Psoas muscle (tissue), 8 donors: ENCODE data around the gene EYA2. TPM values are rescaled to one million over a fixed set of nuclear protein-coding genes. Genes with fewer than 3 reads are reported as not detected.

ENCODE experiments used
- ATAC-seq, 4 donors: fragments of 200-7000 bp; cut with Tn5 transposase; one replicate each; pipeline ENCODE4 v1.9.1; 2020; ENCODE audit warnings: moderate library complexity in 3 of 4, mild to moderate bottlenecking in 2 of 4
- DNase-seq, 2 donors: peaks; one replicate each; pipeline ENCODE4 v3.0.0-alpha.2; 2020
- H3K27ac ChIP-seq: fragments of 200-600 bp; one replicate; pipeline ENCODE4 v1.8.0; 2022
- H3K27me3 ChIP-seq, 3 donors: fragments of 200-600 bp in 1 of 3; one replicate each; pipeline versions ENCODE4 v1.6.1 to v1.8.0; 2013 to 2022; ENCODE audit warnings: low read length in 2 of 3, mild to moderate bottlenecking in 2 of 3, moderate library complexity in 1 of 3; ENCODE audit not compliant: insufficient read depth in 3 of 3
- H3K36me3 ChIP-seq, 2 donors: fragments of 200-600 bp in 1 of 2; one replicate each; pipeline versions ENCODE4 v1.6.1 to v1.8.0; 2013 to 2022; ENCODE audit warnings: low read depth in 1 of 2, mild to moderate bottlenecking in 1 of 2, moderate library complexity in 1 of 2; ENCODE audit not compliant: insufficient read depth in 1 of 2
- H3K4me1 ChIP-seq: fragments of 200-600 bp; one replicate; pipeline ENCODE4 v1.8.0; 2022
- H3K4me3 ChIP-seq: fragments of 200-600 bp; one replicate; pipeline ENCODE4 v1.8.0; 2022; ENCODE audit warnings: mild to moderate bottlenecking
- H3K9me3 ChIP-seq: fragments of 200-600 bp; one replicate; pipeline ENCODE4 v1.8.0; 2022
- WGBS, 3 donors: extraction: QIAGEN DNeasy Blood & Tissue Kit; methylation state at CpG; one replicate each; pipeline versions ENCODE4 v1.1.6 to v1.1.7; 2013; 5-methylcytosine and 5-hydroxymethylcytosine counted together
- intact Hi-C, 2 donors: fragments of 100-400 bp; cut with DNase I; formaldehyde crosslinking; loops; one replicate each; pipeline versions ENCODE4 v1.11.0 to v1.14.2; 2022
- polyA plus RNA-seq, 3 donors: library from polyadenylated mRNA; stranded (reverse); fragments of 200-250 nt; gene quantifications; one replicate each; pipeline ENCODE4 v1.2.3, GENCODE V29; 2013
- total RNA-seq, 4 donors: library from RNA; stranded (reverse); fragmentation: NEBNext Ultra II Directional in 2 of 4; extraction: Animal tissue kit (Norgen Biotek cat#: 25700) in 2 of 4; gene quantifications; one replicate each; pipeline versions ENCODE4 v1.2.1 to v1.2.4, GENCODE V29; 2021 to 2023
- TF ChIP-seq, protein P1 (sequence below): fragments of 200-600 bp; IDR thresholded peaks from one replicate; pipeline ENCODE4 v1.8.0; 2022; ENCODE audit warnings: antibody characterized with exemption
- donor health status: healthy with polysubstance abuse.
- donor health status: DM: no; HTN: no; CAD: no; lungs with moderate emphysema.
- donor health status: Bipolar disorder and iron deficiency.
- donor health status: healthy.
- donor health status: DM: yes; HTN: yes; CAD: no.
- donor health status: DM: no; HTN: no; CAD: no.
- donor health status: DM: no; HTN: no; CAD: no.
- donor health status: DM: yes; HTN: yes; CAD: no.

The EYA2 gene
- total and polyA plus RNA-seq, 7 donors: 0.72 to 4.0 (median 2.0) TPM

DNA sequence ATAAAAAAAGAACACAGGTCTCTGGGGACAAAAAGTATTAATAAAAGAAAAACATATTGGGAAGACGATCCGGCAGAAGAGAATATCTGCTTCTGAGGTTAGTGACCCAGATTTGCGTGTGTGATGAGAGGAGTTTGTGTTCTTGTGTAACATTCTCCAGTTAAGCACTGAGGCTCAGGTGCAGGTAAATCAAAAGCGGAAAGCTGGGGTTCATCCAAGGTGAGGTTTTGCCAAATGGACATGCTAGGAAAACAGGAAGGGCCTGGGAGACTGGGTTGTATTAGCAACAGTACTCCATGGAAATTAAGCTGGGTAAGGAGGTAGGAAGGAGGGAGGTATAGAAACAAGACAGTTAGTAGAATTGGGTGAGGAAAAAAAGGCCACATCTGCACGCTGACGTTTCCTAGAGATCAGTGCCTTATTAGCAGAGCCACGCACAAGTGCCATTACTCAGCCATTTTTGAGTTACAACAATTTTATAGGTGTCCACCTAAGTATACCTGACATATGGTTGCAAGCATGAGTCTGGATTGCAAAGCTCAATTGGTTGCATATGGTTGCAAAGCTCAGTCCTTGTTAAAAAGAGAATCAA lies 322.3 kb downstream of the EYA2 start:
- Histone ChIP-seq H3K4me3 (no peak overlapping the region), H3K9me3 (no peaks in the 10 kb centered on the region), H3K4me1 (no peaks in the 10 kb centered on the region), H3K27me3 (no peaks in the 10 kb centered on the region), H3K36me3 (peaks cover 5 to 98% of the 10 kb centered on the region in 2 donors), H3K27ac (no peak overlapping the region)
- intact Hi-C loops: no loop called here
- TF ChIP-seq, protein P1, sequence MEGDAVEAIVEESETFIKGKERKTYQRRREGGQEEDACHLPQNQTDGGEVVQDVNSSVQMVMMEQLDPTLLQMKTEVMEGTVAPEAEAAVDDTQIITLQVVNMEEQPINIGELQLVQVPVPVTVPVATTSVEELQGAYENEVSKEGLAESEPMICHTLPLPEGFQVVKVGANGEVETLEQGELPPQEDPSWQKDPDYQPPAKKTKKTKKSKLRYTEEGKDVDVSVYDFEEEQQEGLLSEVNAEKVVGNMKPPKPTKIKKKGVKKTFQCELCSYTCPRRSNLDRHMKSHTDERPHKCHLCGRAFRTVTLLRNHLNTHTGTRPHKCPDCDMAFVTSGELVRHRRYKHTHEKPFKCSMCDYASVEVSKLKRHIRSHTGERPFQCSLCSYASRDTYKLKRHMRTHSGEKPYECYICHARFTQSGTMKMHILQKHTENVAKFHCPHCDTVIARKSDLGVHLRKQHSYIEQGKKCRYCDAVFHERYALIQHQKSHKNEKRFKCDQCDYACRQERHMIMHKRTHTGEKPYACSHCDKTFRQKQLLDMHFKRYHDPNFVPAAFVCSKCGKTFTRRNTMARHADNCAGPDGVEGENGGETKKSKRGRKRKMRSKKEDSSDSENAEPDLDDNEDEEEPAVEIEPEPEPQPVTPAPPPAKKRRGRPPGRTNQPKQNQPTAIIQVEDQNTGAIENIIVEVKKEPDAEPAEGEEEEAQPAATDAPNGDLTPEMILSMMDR: no peak
- WGBS, 3 donors: 79 to 84% (median 79%) methylated on average over 7 of the region's 7 CpGs
- ATAC-seq (no peak), DNase-seq (no peak)

DNA sequence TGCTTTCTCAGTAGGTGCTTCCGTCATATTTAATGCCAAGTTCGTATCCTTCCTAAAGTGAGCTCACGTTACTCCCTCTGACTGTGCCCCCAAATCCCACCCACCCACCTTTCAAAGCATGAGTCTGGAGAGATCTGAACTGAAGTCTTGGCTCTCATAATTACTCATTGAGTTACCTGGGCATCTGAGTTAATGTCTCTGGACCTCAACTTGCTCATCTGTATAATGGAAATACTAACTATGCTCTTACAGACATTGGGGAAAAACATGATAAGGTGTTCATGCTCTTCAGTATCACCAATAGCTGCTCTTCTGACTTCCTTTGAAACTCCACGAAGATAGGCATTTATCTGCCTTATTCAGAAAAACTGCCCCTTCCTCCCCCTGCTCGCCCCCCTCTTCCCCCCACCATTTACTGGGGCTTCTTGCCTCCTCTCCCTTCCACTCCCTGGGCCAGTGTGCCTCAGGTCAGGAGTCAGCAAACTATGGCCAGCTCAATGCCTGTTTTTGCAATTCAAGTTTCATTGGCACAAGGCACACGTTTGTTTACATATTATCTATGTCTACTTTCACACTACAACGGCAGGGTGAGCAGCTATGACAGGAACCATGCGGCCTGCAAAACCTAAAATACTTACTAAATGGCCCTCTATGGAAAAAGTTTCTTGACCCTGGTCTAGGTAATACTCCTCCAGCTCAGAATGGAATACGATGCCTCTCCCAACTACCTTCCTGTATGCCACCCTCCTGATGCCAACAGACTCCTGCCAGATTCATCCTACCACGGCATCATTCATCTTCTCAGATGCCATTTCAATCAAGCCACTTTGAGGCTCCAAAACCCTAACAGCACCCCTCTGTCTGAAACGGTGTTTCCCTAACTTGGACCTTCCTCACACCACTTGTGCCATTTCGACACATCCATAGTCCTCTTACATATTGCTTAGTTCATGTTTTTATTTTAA lies 323.1 kb downstream of the EYA2 start:
- H3K4me1 ChIP-seq: no peaks in the 10 kb centered on the region
- WGBS, 3 donors: 71 to 83% (median 76%) methylated on average over 12 of the region's 12 CpGs
- H3K4me3 ChIP-seq: no peak overlapping the region
- H3K27me3 ChIP-seq: no peaks in the 10 kb centered on the region
- intact Hi-C loops: no loop called here
- DNase-seq (peak in 1 of 2 donors; percentile 3), ATAC-seq (no peak)
- TF ChIP-seq, protein P1: no peak
- H3K9me3 ChIP-seq: no peaks in the 10 kb centered on the region
- H3K36me3 ChIP-seq: peaks cover 5 to 98% of the 10 kb centered on the region in 2 donors
- H3K27ac ChIP-seq: no peak overlapping the region

GRCh38 chr20:47220161-47220582 lies 325.5 kb downstream of the EYA2 start:
- Histone ChIP-seq H3K27ac (no peak overlapping the region), H3K4me1 (no peaks in the 10 kb centered on the region), H3K27me3 (no peaks in the 10 kb centered on the region), H3K4me3 (no peak overlapping the region), H3K36me3 (peaks cover 9 to 98% of the 10 kb centered on the region in 2 donors), H3K9me3 (no peaks in the 10 kb centered on the region)
- peak; percentile 43 to 49 for DNase-seq
- intact Hi-C loops: no loop called here
- ATAC-seq: peak in 3 of 4 donors; percentile 25 to 52 (median 32)
- TF ChIP-seq, protein P1: peak; percentile 46
- WGBS, 3 donors: 96 to 98% (median 97%) methylated on average over 8 of the region's 8 CpGs

GRCh38 chr20:47221036-47221625 lies 326.5 kb downstream of the EYA2 start:
- intact Hi-C loops: no loop called here
- ATAC-seq (no peak), DNase-seq (peak in 1 of 2 donors; percentile 42)
- H3K27ac ChIP-seq: no peak overlapping the region
- WGBS, 3 donors: 89 to 94% (median 92%) methylated on average over 16 of the region's 16 CpGs
- no peaks in the 10 kb centered on the region for H3K9me3 ChIP-seq
- TF ChIP-seq, protein P1: no peak
- H3K27me3 ChIP-seq: no peaks in the 10 kb centered on the region
- H3K4me3 ChIP-seq: no peak overlapping the region
- peaks cover 11 to 97% of the 10 kb centered on the region in 2 donors for H3K36me3 ChIP-seq
- no peaks in the 10 kb centered on the region for H3K4me1 ChIP-seq
